GM11168 (cell line): ENCODE data around the gene SLC25A25.

Source experiments
- in situ Hi-C: fragments of 300-500 bp; cut with MboI; formaldehyde crosslinking; loops from one replicate; pipeline ENCODE4 v1.12.0; 2022; ENCODE audit warnings: low sequenced_read_pairs; ENCODE audit not compliant: unreplicated experiment

The SLC25A25 gene

GRCh38 chr9:128049843-128050242 lies 18.2 kb upstream of the SLC25A25 start:
- in situ Hi-C loops: no loop called here

- in situ Hi-C loops: no loop called here
Measured at GRCh38 chr9:128051932-128052709, 15.9 kb upstream of the SLC25A25 start.

- in situ Hi-C loops: no loop called here
Measured at GRCh38 chr9:128053560-128053959, 14.5 kb upstream of the SLC25A25 start.

- in situ Hi-C loops: no loop called here
Measured at GRCh38 chr9:128054087-128054486, 13.9 kb upstream of the SLC25A25 start.

- in situ Hi-C loops: no loop called here
Measured at GRCh38 chr9:128055344-128056040, 12.5 kb upstream of the SLC25A25 start.

GRCh38 chr9:128056086-128056485 lies 11.9 kb upstream of the SLC25A25 start:
- in situ Hi-C loops: no loop called here

- in situ Hi-C loops: no loop called here
Measured at GRCh38 chr9:128056887-128057723, 10.9 kb upstream of the SLC25A25 start.

GRCh38 chr9:128057724-128058409 lies 10.2 kb upstream of the SLC25A25 start:
- in situ Hi-C loops: no loop called here

- in situ Hi-C loops: no loop called here
Measured at GRCh38 chr9:128059365-128059983, 8.6 kb upstream of the SLC25A25 start.

GRCh38 chr9:128061275-128061960 lies 6.6 kb upstream of the SLC25A25 start:
- in situ Hi-C loops: no loop called here

GRCh38 chr9:128062279-128062678 lies 5.8 kb upstream of the SLC25A25 start:
- in situ Hi-C loops: no loop called here

- in situ Hi-C loops: no loop called here
Measured at GRCh38 chr9:128062846-128063831, 4.9 kb upstream of the SLC25A25 start.

- in situ Hi-C loops: no loop called here
Measured at GRCh38 chr9:128065907-128066712, 1.9 kb upstream of the SLC25A25 start.

- in situ Hi-C loops: no loop called here
Measured at GRCh38 chr9:128066713-128067644, 1.1 kb upstream of the SLC25A25 start, which contains the start of gene NAIF1. NAIF1 (minus strand) TSS chr9:128067320; CDS start chr9:128067101, 219 bp downstream.

GRCh38 chr9:128068386-128069205 lies 564 bp downstream of the SLC25A25 start:
- in situ Hi-C loops: no loop called here
